CD4-positive, alpha-beta T cell (primary cell): Measurements from ENCODE around the gene CLEC18B. TPM values are rescaled to one million over a fixed set of nuclear protein-coding genes. Genes with fewer than 3 reads are reported as not detected.

Experiments used
- ATAC-seq: fragments of 200-7000 bp; cut with Tn5 transposase; one replicate; pipeline ENCODE4 v1.10.0; 2022; ENCODE audit warnings: mild to moderate bottlenecking; ENCODE audit not compliant: poor library complexity
- CTCF ChIA-PET: fragments of 350-600 bp; sonication (Branson Sonifier 250); formaldehyde crosslinking; loops from one replicate; lab custom pipeline; 2021; ENCODE audit warnings: antibody characterized with exemption, inconsistent platforms; lab: Charles Lee
- POLR2A ChIA-PET: fragments of 350-600 bp; sonication (Branson Sonifier 250); formaldehyde crosslinking; loops from one replicate; lab custom pipeline; 2021; ENCODE audit warnings: antibody characterized with exemption, inconsistent platforms; lab: Charles Lee
- DNase-seq, 14 experiments: peaks; one replicate each; pipeline ENCODE4 v3.0.0-alpha.2; 2013 to 2020; ENCODE audit warnings: mixed read lengths in 2 of 14
- H3K27ac ChIP-seq, 2 donors: one replicate each; pipeline versions ENCODE4 v1.5.1 to v1.7.0; 2013; ENCODE audit warnings: low read length in 2 of 2, low read depth in 1 of 2, mild to moderate bottlenecking in 1 of 2
- H3K27me3 ChIP-seq, 2 experiments: 1 replicate in 1 of 2; 2 replicates in 1 of 2; pipeline versions ENCODE4 v1.6.1 to v1.7.0; 2013; ENCODE audit warnings: low read length in 2 of 2, control low read depth in 1 of 2, mild to moderate bottlenecking in 1 of 2, moderate library complexity in 1 of 2; ENCODE audit not compliant: insufficient read depth in 2 of 2, control insufficient read depth in 1 of 2
- H3K36me3 ChIP-seq: one replicate; pipeline ENCODE4 v1.6.1; 2013; ENCODE audit warnings: low read length, control low read depth; ENCODE audit not compliant: insufficient read depth
- H3K4me1 ChIP-seq: one replicate; pipeline ENCODE4 v1.6.1; 2013; ENCODE audit warnings: low read length, control low read depth; ENCODE audit not compliant: insufficient read depth
- H3K4me3 ChIP-seq: one replicate; pipeline ENCODE4 v1.5.1; 2013; ENCODE audit warnings: mild to moderate bottlenecking, low read length, moderate library complexity
- H3K9me3 ChIP-seq, 2 experiments: 1 replicate in 1 of 2; 2 replicates in 1 of 2; pipeline versions ENCODE4 v1.6.1 to v1.7.0; 2013; ENCODE audit warnings: low read length in 2 of 2, mild to moderate bottlenecking in 2 of 2, control low read depth in 1 of 2, moderate library complexity in 1 of 2; ENCODE audit not compliant: control insufficient read depth in 1 of 2, insufficient read depth in 1 of 2
- H3K27ac Mint-ChIP-seq: one replicate; pipeline ENCODE4 v1.8.0; 2020; ENCODE audit warnings: mixed read lengths
- H3K27me3 Mint-ChIP-seq: one replicate; pipeline ENCODE4 v1.8.0; 2021; ENCODE audit warnings: mixed read lengths
- H3K36me3 Mint-ChIP-seq: one replicate; pipeline ENCODE4 v1.8.0; 2021; ENCODE audit warnings: low read depth, mixed read lengths
- H3K4me1 Mint-ChIP-seq: one replicate; pipeline ENCODE4 v1.8.0; 2021; ENCODE audit warnings: low read depth, mixed read lengths
- H3K4me3 Mint-ChIP-seq: one replicate; pipeline ENCODE4 v1.8.0; 2020; ENCODE audit warnings: mild to moderate bottlenecking, mixed read lengths
- H3K9me3 Mint-ChIP-seq: one replicate; pipeline ENCODE4 v1.8.0; 2020; ENCODE audit warnings: mixed read lengths
- CTCF ChIP-seq: fragments of 200-600 bp; IDR thresholded peaks from one replicate; pipeline ENCODE4 v1.8.0; 2022; ENCODE audit warnings: antibody characterized with exemption, mild to moderate bottlenecking
- intact Hi-C, 2 experiments: fragments of 100-400 bp; cut with DNase I in 1 of 2; cut with micrococcal nuclease in 1 of 2; formaldehyde crosslinking; loops; one replicate each; pipeline versions ENCODE4 v1.15.1 to v1.9.0; 2023 to 2025; cut with DNase I, micrococcal nuclease
- total RNA-seq, 174 experiments: library from RNA in 2 of 174; stranded (reverse) in 2 of 174; gene quantifications; one replicate each; pipeline ENCODE4 v1.2.3 and lab custom pipeline; 2021 to 2026

The CLEC18B gene
- total RNA-seq, 2 experiments from 2014 or later: 1.1 TPM

GRCh38 chr16:74466872-74467271 is 45.6 kb upstream of the CLEC18B start:
- no peaks in the 10 kb centered on the region for H3K27me3 Mint-ChIP-seq
- peaks cover 98% of the 10 kb centered on the region for H3K36me3 Mint-ChIP-seq
- H3K4me3 Mint-ChIP-seq: no peak overlapping the region

GRCh38 chr16:74465851-74466685 is 44.8 kb upstream of the CLEC18B start:
- H3K27me3 ChIP-seq: no peaks in the 10 kb centered on the region
- H3K27ac ChIP-seq: no peak overlapping the region
- POLR2A ChIA-PET: no interaction called here
- intact Hi-C loops: no loop called here
- Mint-ChIP-seq H3K27me3 (no peaks in the 10 kb centered on the region), H3K27ac (peak overlapping the region; percentile 85), H3K4me1 (peaks cover 18% of the 10 kb centered on the region), H3K4me3 (no peak overlapping the region), H3K9me3 (no peaks in the 10 kb centered on the region), H3K36me3 (peaks cover 96% of the 10 kb centered on the region)
- TF ChIP-seq CTCF: no peak
- DNase-seq: no peak
- H3K36me3 ChIP-seq: peaks cover 98% of the 10 kb centered on the region
- H3K4me1 ChIP-seq: peaks cover 11% of the 10 kb centered on the region
- no peaks in the 10 kb centered on the region for H3K9me3 ChIP-seq
- no peak for ATAC-seq
- no peak overlapping the region for H3K4me3 ChIP-seq
- CTCF ChIA-PET: no interaction called here

More at GRCh38 chr16:74466872-74467271, 45.6 kb upstream of the CLEC18B start:
- H3K4me3 ChIP-seq: no peak overlapping the region
- no peak for TF ChIP-seq CTCF
- ATAC-seq (peak; percentile 26), DNase-seq (peak in 1 of 14 experiments; percentile 18)
- H3K4me1 ChIP-seq: peaks cover 11% of the 10 kb centered on the region
- H3K9me3 ChIP-seq: no peaks in the 10 kb centered on the region
- peaks cover 99% of the 10 kb centered on the region for H3K36me3 ChIP-seq
- intact Hi-C loops: no loop called here
- no peak overlapping the region for H3K27ac ChIP-seq
- POLR2A ChIA-PET: no interaction called here
- Mint-ChIP-seq H3K4me1 (peaks cover 18% of the 10 kb centered on the region), H3K9me3 (no peaks in the 10 kb centered on the region), H3K27ac (peak overlapping the region; percentile 85)
- H3K27me3 ChIP-seq: no peaks in the 10 kb centered on the region
- CTCF ChIA-PET: no interaction called here

- peaks cover 11% of the 10 kb centered on the region for H3K4me1 ChIP-seq
- H3K27ac ChIP-seq: no peak overlapping the region
- ChIA-PET POLR2A (no interaction called here), CTCF (no interaction called here)
- TF ChIP-seq CTCF: no peak
- Mint-ChIP-seq H3K9me3 (no peaks in the 10 kb centered on the region), H3K27me3 (no peaks in the 10 kb centered on the region), H3K4me3 (no peak overlapping the region), H3K27ac (peak overlapping the region; percentile 85), H3K4me1 (peaks cover 18% of the 10 kb centered on the region), H3K36me3 (peaks cover 96% of the 10 kb centered on the region)
- peaks cover 96% of the 10 kb centered on the region for H3K36me3 ChIP-seq
- no peak overlapping the region for H3K4me3 ChIP-seq
- H3K9me3 ChIP-seq: no peaks in the 10 kb centered on the region
- intact Hi-C loops: no loop called here
- no peaks in the 10 kb centered on the region for H3K27me3 ChIP-seq
- ATAC-seq: no peak
- no peak for DNase-seq
Measured at GRCh38 chr16:74465281-74465680, 44.0 kb upstream of the CLEC18B start.
